Stimulated activated CD8-positive, alpha-beta memory T cell treated with anti-CD3 and anti-CD28 coated beads, Interleukin-15, amount 100 ng/mL, for 48 hours (primary cell): ENCODE results near the gene PDE7B.

Source experiments
- DNase-seq, 2 donors: peaks; one replicate each; pipeline ENCODE4 v3.0.0-alpha.2; 2020; ENCODE audit warnings: low read depth in 2 of 2

PDE7B gene

GRCh38 chr6:135985471-135985870 lies 134.0 kb downstream of the PDE7B start:
- DNase-seq, result no peak

- no peak for DNase-seq
These were observed 135.7 kb downstream of the PDE7B start for GRCh38 chr6:135987226-135987625.

- no peak for DNase-seq
These were observed 138.9 kb downstream of the PDE7B start for GRCh38 chr6:135990439-135990838.

GRCh38 chr6:135990855-135991464 lies 139.5 kb downstream of the PDE7B start:
- DNase-seq, result no peak

GRCh38 chr6:135992739-135993138 lies 141.2 kb downstream of the PDE7B start:
- DNase-seq, result no peak

- DNase-seq, result no peak
These were observed 141.9 kb downstream of the PDE7B start for GRCh38 chr6:135993361-135993760.

GRCh38 chr6:135994857-135995544 lies 143.5 kb downstream of the PDE7B start:
- DNase-seq, result no peak

GRCh38 chr6:135995545-135995898 lies 144.0 kb downstream of the PDE7B start:
- DNase-seq, result no peak

- DNase-seq, result no peak
These were observed 145.2 kb downstream of the PDE7B start for GRCh38 chr6:135996668-135997067.

- no peak for DNase-seq
These were observed 147.9 kb downstream of the PDE7B start for GRCh38 chr6:135999393-135999792.

GRCh38 chr6:136007345-136007744 lies 155.8 kb downstream of the PDE7B start:
- DNase-seq, result no peak

GRCh38 chr6:136011475-136011874 lies 160.0 kb downstream of the PDE7B start:
- no peak for DNase-seq

GRCh38 chr6:136012198-136012887 lies 160.8 kb downstream of the PDE7B start:
- DNase-seq, result no peak

GRCh38 chr6:136012943-136013342 lies 161.4 kb downstream of the PDE7B start:
- no peak for DNase-seq

GRCh38 chr6:136014454-136015437 lies 163.2 kb downstream of the PDE7B start:
- no peak for DNase-seq

GRCh38 chr6:136015531-136015930 lies 164.0 kb downstream of the PDE7B start:
- no peak for DNase-seq

- no peak for DNase-seq
These were observed 165.0 kb downstream of the PDE7B start for GRCh38 chr6:136016228-136017225.

- no peak for DNase-seq
These were observed 169.2 kb downstream of the PDE7B start for GRCh38 chr6:136020691-136021090.

- DNase-seq, result no peak
These were observed 170.8 kb downstream of the PDE7B start for GRCh38 chr6:136022224-136022874.

- DNase-seq, result no peak
These were observed 173.2 kb downstream of the PDE7B start for GRCh38 chr6:136024711-136025110.
